Heart left ventricle (tissue), 16 donors: ENCODE measurements around the gene ANTKMT. TPM values are rescaled to one million over a fixed set of nuclear protein-coding genes. Genes with fewer than 3 reads are reported as not detected.
A peak's percentile ranks its signal among the peaks of the same experiment; 100 is the strongest.

Source experiments
- ATAC-seq, 4 donors: fragments of 200-7000 bp; cut with Tn5 transposase; one replicate each; pipeline ENCODE4 v1.9.1; 2020 to 2022; ENCODE audit warnings: moderate library complexity in 4 of 4, mild to moderate bottlenecking in 3 of 4, moderate number of reproducible peaks in 1 of 4
- DNase-seq, 5 donors: peaks; one replicate each; pipeline ENCODE4 v3.0.0-alpha.2; 2020
- H3K27ac ChIP-seq, 12 donors: fragments of 200-600 bp; sonication (generic) in 4 of 12; one replicate each; pipeline versions ENCODE4 v1.5.0 to v1.8.0; 2016 to 2022; ENCODE audit warnings: mild to moderate bottlenecking in 2 of 12
- H3K27me3 ChIP-seq, 9 donors: fragments of 200-600 bp; sonication (generic) in 2 of 9; one replicate each; pipeline versions ENCODE4 v1.5.1 to v1.8.0; 2016 to 2022; ENCODE audit warnings: mild to moderate bottlenecking in 3 of 9
- H3K36me3 ChIP-seq, 9 donors: fragments of 200-600 bp; sonication (generic) in 2 of 9; one replicate each; pipeline versions ENCODE4 v1.5.0 to v1.8.0; 2018 to 2022; ENCODE audit warnings: mild to moderate bottlenecking in 2 of 9
- H3K4me1 ChIP-seq, 12 donors: fragments of 200-600 bp; sonication (generic) in 4 of 12; one replicate each; pipeline versions ENCODE4 v1.5.0 to v1.8.0; 2016 to 2022; ENCODE audit warnings: mild to moderate bottlenecking in 3 of 12
- H3K4me3 ChIP-seq, 12 donors: fragments of 200-600 bp; sonication (generic) in 4 of 12; one replicate each; pipeline versions ENCODE4 v1.5.0 to v1.8.0; 2017 to 2022; ENCODE audit warnings: mild to moderate bottlenecking in 9 of 12, moderate library complexity in 4 of 12
- H3K9me3 ChIP-seq, 12 donors: fragments of 200-600 bp; sonication (generic) in 4 of 12; one replicate each; pipeline versions ENCODE4 v1.5.0 to v1.8.0; 2016 to 2022; ENCODE audit warnings: mild to moderate bottlenecking in 1 of 12
- CTCF ChIP-seq, 12 donors: fragments of 200-600 bp; sonication (generic) in 4 of 12; IDR thresholded peaks; one replicate each; pipeline versions ENCODE4 v1.5.0 to v1.8.0; 2018 to 2022; ENCODE audit warnings: antibody characterized with exemption in 12 of 12, mild to moderate bottlenecking in 5 of 12
- POLR2A ChIP-seq, 2 donors: fragments of 450-650 bp; IDR thresholded peaks; one replicate each; pipeline ENCODE4 v1.6.1; 2017; ENCODE audit warnings: antibody characterized with exemption in 2 of 2, mild to moderate bottlenecking in 2 of 2, moderate library complexity in 2 of 2
- WGBS, 4 donors: extraction: QIAGEN DNeasy Blood & Tissue Kit in 2 of 4; methylation state at CpG; one replicate each; pipeline versions ENCODE4 v1.1.5 to v1.1.7; 2013 to 2018; 5-methylcytosine and 5-hydroxymethylcytosine counted together
- intact Hi-C, 10 donors: fragments of 100-400 bp; cut with DNase I; formaldehyde crosslinking; loops; one replicate each; pipeline versions ENCODE4 v1.11.1 to v1.14.2; 2022
- polyA plus RNA-seq, 2 donors: library from polyadenylated mRNA; stranded (reverse); fragments of 200-250 nt; gene quantifications; one replicate each; pipeline ENCODE4 v1.2.3, GENCODE V29; 2013
- total RNA-seq, 9 donors: library from RNA; depleted of rRNA in 2 of 9; stranded (reverse); fragments of >200 nt in 2 of 9; fragmentation: NEBNext Ultra II Directional in 3 of 9; extraction: Animal tissue kit (Norgen Biotek cat#: 25700) in 3 of 9; gene quantifications; one replicate each; pipeline versions ENCODE4 v1.1.0 to v1.2.4, GENCODE V29; 2016 to 2023
- donor health status: ischemic (EF 13 %, LVEDD 7.1; RV severe dilation, severe dysfunction).
- donor health status: healthy with polysubstance abuse.
- donor health status: DM: no; HTN: yes; CAD: no.
- donor health status: DM: no; HTN: no; CAD: no.
- donor health status: ischemic (EF 25% LVEDD 6.9; RV normal size, moderate dysfunction).
- donor health status: ischemic (EF 25% LVEDD 5.7; RV mildly dilated, moderate dysfunction).
- donor health status: healthy.
- donor health status: DM: yes; HTN: yes; CAD: no.
- donor health status: ischemic (EF 35%, LVEDD 5.7; RV mildly dilated, moderate dysfunction).
- donor health status: nonischemic (EF 11% LVEDD 7.7; RV severe dilation, severe dysfunction).
- donor health status: DM: yes; HTN: yes; CAD: no.
- donor health status: PGD.
- donor health status: ischemic (EF 29% LVEDD 5.4; RV normal size, mild dysfunction).
- donor health status: nonischemic (EF 23%, LVEDD 6.1; RV moderate dilation, normal function).

Gene ANTKMT
- total and polyA plus RNA-seq, 11 donors, result 22.9 to 48.6 (median 36.0) TPM

- Histone ChIP-seq H3K4me1 (peaks cover 14 to 65% (median 51%) of the 10 kb centered on the region in 12 donors), H3K27ac (no peak overlapping the region), H3K27me3 (no peaks in the 10 kb centered on the region), H3K4me3 (peak overlapping the region in 5 of 12 donors; percentile 12 to 96 (median 71)), H3K36me3 (peaks cover 0 to 38% (median 24%) of the 10 kb centered on the region in 9 donors), H3K9me3 (no peaks in the 10 kb centered on the region)
- ATAC-seq (no peak), DNase-seq (peak in 1 of 5 donors; percentile 41)
- 69 to 75% (median 72%) methylated on average over 25 to 28 of the region's 28 CpGs for WGBS, 4 donors
- TF ChIP-seq CTCF (IDR thresholded peaks at IDR 0.05) (no peak), POLR2A (IDR thresholded peaks at IDR 0.05) (no peak)
- intact Hi-C loops, result no loop called here
Measured at GRCh38 chr16:681746-682427, 39.1 kb upstream of the ANTKMT start.

GRCh38 chr16:682493-683395 is 38.2 kb upstream of the ANTKMT start:
- no peak for ATAC-seq
- WGBS, 4 donors, result 84 to 85% (median 84%) methylated on average over 34 to 36 of the region's 36 CpGs
- no peak overlapping the region for H3K27ac ChIP-seq

GRCh38 chr16:683396-684070 is 37.4 kb upstream of the ANTKMT start:
- WGBS, 4 donors, result 13 to 26% (median 16%) methylated on average over 22 to 57 of the region's 57 CpGs
- Histone ChIP-seq H3K4me3 (peak overlapping the region; percentile 46 to 86 (median 64)), H3K9me3 (no peaks in the 10 kb centered on the region), H3K4me1 (peaks cover 14 to 68% (median 52%) of the 10 kb centered on the region in 12 donors), H3K27ac (peak overlapping the region in 11 of 12 donors; percentile 54 to 91 (median 76)), H3K36me3 (peaks cover 0 to 41% (median 24%) of the 10 kb centered on the region in 9 donors), H3K27me3 (no peaks in the 10 kb centered on the region)
- DNase-seq (peak in 1 of 5 donors; percentile 33), ATAC-seq (no peak)
- intact Hi-C loops, result no loop called here
- TF ChIP-seq CTCF (IDR thresholded peaks at IDR 0.05), result no peak
- TF ChIP-seq POLR2A (IDR thresholded peaks at IDR 0.05), result no peak

More at GRCh38 chr16:682493-683395, 38.2 kb upstream of the ANTKMT start:
- peak overlapping the region in 6 of 12 donors; percentile 61 to 86 (median 74) for H3K4me3 ChIP-seq
- H3K9me3 ChIP-seq, result no peaks in the 10 kb centered on the region
- intact Hi-C loops, result no loop called here
- H3K36me3 ChIP-seq, result peaks cover 0 to 41% (median 24%) of the 10 kb centered on the region in 9 donors
- DNase-seq, result no peak
- peaks cover 14 to 65% (median 51%) of the 10 kb centered on the region in 12 donors for H3K4me1 ChIP-seq
- H3K27me3 ChIP-seq, result no peaks in the 10 kb centered on the region
- TF ChIP-seq CTCF (IDR thresholded peaks at IDR 0.05), result no peak
- no peak for TF ChIP-seq POLR2A (IDR thresholded peaks at IDR 0.05)
